Rectal smooth muscle tissue (tissue), 1 donor: ENCODE measurements around the gene OR8G5.
"Not testable (repeated sequence)": the region's sequence is repeated elsewhere in the genome, so short reads cannot be mapped to it uniquely, and the experiment has no call there.

Experiments used
- H3K27ac ChIP-seq: one replicate; pipeline ENCODE4 v1.7.0; 2013; ENCODE audit warnings: low read depth, low read length, inconsistent platforms
- H3K27me3 ChIP-seq: one replicate; pipeline ENCODE4 v1.7.0; 2013; ENCODE audit warnings: low read length; ENCODE audit not compliant: control insufficient read depth, insufficient read depth
- H3K36me3 ChIP-seq: one replicate; pipeline ENCODE4 v1.7.0; 2013; ENCODE audit warnings: low read length; ENCODE audit not compliant: control insufficient read depth, insufficient read depth
- H3K4me1 ChIP-seq: one replicate; pipeline ENCODE4 v1.7.0; 2013; ENCODE audit warnings: low read length; ENCODE audit not compliant: control insufficient read depth, insufficient read depth
- H3K4me3 ChIP-seq: one replicate; pipeline ENCODE4 v1.7.0; 2013; ENCODE audit warnings: low read length
- H3K9ac ChIP-seq: one replicate; pipeline ENCODE4 v1.7.0; 2013; ENCODE audit warnings: low read length

Gene OR8G5

DNA sequence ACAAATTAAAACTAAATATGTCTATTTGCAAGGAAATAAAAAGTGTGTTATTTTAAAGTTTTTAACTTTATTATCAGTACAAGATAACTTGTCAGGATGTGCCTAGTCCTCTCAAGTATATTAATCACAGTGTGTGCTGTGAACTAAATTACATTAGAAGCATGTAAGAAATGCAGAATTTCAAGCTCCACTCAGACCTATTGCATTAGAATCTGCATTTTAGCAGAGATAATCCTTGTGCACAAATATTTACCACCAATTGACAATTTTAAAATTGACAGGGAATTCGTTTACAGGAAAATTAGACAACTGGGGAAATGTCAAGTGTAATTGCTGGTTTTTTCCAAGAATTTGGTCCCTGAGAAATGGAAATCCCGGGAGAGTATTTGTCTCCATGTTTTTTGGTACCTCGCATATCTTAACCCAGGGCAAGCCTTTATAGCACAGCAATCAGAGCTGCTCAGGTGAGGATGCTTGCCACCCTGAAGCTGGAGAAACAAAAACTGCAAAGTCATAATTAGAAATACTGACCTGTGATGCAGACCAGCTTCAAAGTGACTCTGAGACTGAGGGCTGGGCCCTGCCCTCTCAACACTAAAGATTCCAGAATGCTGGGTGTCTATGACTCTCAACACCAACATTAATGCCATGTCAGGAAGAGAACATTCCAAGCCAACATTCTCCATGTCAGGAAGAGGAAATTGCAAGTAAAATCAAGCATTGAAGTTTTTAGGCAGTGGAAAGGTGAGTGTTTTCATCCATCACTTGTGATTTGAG lies 15.4 kb upstream of the OR8G5 start, which contains the start of gene OR8G1:
Gene OR8G1, plus strand, starts transcription at position 475 of the 777 bp plus-strand sequence. CDS start 8,581 bp downstream, outside the sequence.
- Histone ChIP-seq H3K27ac (no peak within 1 kb of the TSS), H3K36me3 (no peaks in the 10 kb centered on the region), H3K27me3 (no peaks in the 10 kb centered on the region), H3K9ac (no peak within 1 kb of the TSS), H3K4me3 (no peak within 1 kb of the TSS), H3K4me1 (no peaks in the 10 kb centered on the region)

DNA sequence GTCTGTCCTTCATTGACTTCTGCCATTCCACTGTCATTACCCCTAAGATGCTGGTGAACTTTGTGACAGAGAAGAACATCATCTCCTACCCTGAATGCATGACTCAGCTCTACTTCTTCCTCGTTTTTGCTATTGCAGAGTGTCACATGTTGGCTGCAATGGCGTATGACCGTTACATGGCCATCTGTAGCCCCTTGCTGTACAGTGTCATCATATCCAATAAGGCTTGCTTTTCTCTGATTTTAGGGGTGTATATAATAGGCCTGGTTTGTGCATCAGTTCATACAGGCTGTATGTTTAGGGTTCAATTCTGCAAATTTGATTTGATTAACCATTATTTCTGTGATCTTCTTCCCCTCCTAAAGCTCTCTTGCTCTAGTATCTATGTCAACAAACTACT lies 6.3 kb upstream of the OR8G5 start:
- H3K4me3 ChIP-seq, H3K27ac ChIP-seq, H3K4me1 ChIP-seq, H3K36me3 ChIP-seq, H3K9ac ChIP-seq, H3K27me3 ChIP-seq: not testable (repeated sequence)

DNA sequence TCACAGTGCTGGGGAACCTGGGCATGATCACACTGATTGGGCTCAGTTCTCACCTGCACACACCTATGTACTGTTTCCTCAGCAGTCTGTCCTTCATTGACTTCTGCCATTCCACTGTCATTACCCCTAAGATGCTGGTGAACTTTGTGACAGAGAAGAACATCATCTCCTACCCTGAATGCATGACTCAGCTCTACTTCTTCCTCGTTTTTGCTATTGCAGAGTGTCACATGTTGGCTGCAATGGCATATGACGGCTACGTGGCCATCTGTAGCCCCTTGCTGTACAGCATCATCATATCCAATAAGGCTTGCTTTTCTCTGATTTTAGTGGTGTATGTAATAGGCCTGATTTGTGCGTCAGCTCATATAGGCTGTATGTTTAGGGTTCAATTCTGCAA lies 8.9 kb downstream of the OR8G5 start:
- H3K36me3 ChIP-seq, H3K4me3 ChIP-seq, H3K27ac ChIP-seq, H3K9ac ChIP-seq, H3K27me3 ChIP-seq, H3K4me1 ChIP-seq: not testable (repeated sequence)

DNA sequence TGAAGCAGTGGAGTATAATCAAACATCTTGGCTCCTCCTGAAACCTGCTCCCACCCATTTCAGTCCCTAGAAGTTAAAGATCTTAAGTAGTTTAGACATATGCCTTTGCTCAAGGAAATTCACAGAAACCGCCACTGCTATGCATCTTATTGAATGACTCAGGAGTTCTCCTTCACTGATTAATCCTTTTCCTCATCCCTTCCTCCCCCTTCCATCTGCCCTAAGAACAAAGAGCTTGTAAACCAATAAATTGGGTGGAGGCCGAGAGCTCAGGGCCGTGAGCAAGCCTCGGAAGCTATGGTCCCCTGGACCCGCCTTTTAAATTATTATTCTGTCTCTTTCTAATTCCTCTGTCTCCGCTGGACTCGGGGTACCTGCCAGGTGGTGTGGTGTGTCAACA lies 14.7 kb downstream of the OR8G5 start:
- not testable (repeated sequence) for H3K4me3 ChIP-seq, H3K9ac ChIP-seq, H3K36me3 ChIP-seq, H3K27ac ChIP-seq, H3K4me1 ChIP-seq, H3K27me3 ChIP-seq

- Histone ChIP-seq H3K4me3 (no peak overlapping the region), H3K4me1 (no peaks in the 10 kb centered on the region), H3K36me3 (no peaks in the 10 kb centered on the region), H3K9ac (no peak overlapping the region), H3K27ac (no peak overlapping the region), H3K27me3 (no peaks in the 10 kb centered on the region)
These were observed 17.8 kb downstream of the OR8G5 start for GRCh38 chr11:124274000-124274399.

- no peak overlapping the region for H3K27ac ChIP-seq
- H3K27me3 ChIP-seq: no peaks in the 10 kb centered on the region
- H3K4me1 ChIP-seq: no peaks in the 10 kb centered on the region
- H3K36me3 ChIP-seq: no peaks in the 10 kb centered on the region
- H3K9ac ChIP-seq: no peak overlapping the region
- H3K4me3 ChIP-seq: no peak overlapping the region
These were observed 19.9 kb downstream of the OR8G5 start for GRCh38 chr11:124276081-124276480.

- H3K27me3 ChIP-seq: no peaks in the 10 kb centered on the region
- H3K36me3 ChIP-seq: no peaks in the 10 kb centered on the region
- H3K4me1 ChIP-seq: no peaks in the 10 kb centered on the region
- H3K27ac ChIP-seq: no peak overlapping the region
- no peak overlapping the region for H3K9ac ChIP-seq
- no peak overlapping the region for H3K4me3 ChIP-seq
These were observed 21.0 kb downstream of the OR8G5 start for GRCh38 chr11:124277207-124277606.

DNA sequence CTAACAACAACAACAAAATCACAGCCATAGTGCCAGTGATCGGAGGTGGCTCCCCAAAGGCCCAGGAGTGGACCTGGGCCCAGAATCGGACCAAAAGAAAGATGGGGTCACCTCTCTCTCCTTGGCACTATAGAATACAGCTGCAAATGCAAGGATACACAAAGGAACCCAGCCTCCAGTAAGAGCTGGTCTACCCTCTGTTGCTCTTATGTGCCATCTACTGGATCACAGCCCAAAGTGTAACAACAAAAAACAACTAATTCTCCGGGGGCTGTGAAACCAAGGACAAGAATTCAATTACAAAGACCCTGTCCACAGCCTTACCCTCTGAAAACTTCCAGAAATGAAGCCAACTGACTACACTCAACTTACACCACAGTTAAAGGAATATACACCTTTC lies 21.6 kb downstream of the OR8G5 start:
- H3K36me3 ChIP-seq: no peaks in the 10 kb centered on the region
- H3K4me3 ChIP-seq: no peak overlapping the region
- no peaks in the 10 kb centered on the region for H3K4me1 ChIP-seq
- no peak overlapping the region for H3K9ac ChIP-seq
- no peak overlapping the region for H3K27ac ChIP-seq
- H3K27me3 ChIP-seq: no peaks in the 10 kb centered on the region

GRCh38 chr11:124278261-124278660 lies 22.1 kb downstream of the OR8G5 start:
- no peak overlapping the region for H3K4me3 ChIP-seq
- no peaks in the 10 kb centered on the region for H3K4me1 ChIP-seq
- H3K27ac ChIP-seq: no peak overlapping the region
- no peak overlapping the region for H3K9ac ChIP-seq
- no peaks in the 10 kb centered on the region for H3K36me3 ChIP-seq
- H3K27me3 ChIP-seq: no peaks in the 10 kb centered on the region

- Histone ChIP-seq H3K27me3 (no peaks in the 10 kb centered on the region), H3K4me1 (no peaks in the 10 kb centered on the region), H3K4me3 (no peak overlapping the region), H3K27ac (no peak overlapping the region), H3K36me3 (no peaks in the 10 kb centered on the region), H3K9ac (no peak overlapping the region)
These were observed 29.6 kb downstream of the OR8G5 start for GRCh38 chr11:124285610-124286344.

GRCh38 chr11:124294687-124295086 lies 38.5 kb downstream of the OR8G5 start:
- Histone ChIP-seq H3K27me3 (no peaks in the 10 kb centered on the region), H3K4me1 (no peaks in the 10 kb centered on the region), H3K36me3 (no peaks in the 10 kb centered on the region), H3K9ac (no peak overlapping the region), H3K27ac (no peak overlapping the region), H3K4me3 (no peak overlapping the region)

DNA sequence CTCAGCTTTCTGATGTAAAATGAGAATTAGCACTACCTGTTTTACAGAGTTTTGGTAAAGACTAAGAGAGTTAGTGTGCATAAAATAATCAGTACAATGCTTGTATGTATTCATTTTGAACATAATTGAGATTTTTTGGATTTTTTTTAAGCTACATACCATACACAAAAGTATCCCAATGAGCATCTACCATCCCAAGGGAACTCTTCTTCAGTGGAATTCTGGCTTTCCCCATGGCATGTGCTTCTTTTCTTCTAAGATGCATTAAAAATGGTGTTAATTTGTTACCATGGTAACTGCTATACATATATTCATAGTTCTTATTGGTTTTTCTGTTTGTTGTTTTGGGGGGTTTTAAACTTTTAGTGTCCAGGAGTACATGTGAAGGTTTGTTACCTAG lies 39.8 kb downstream of the OR8G5 start:
- Histone ChIP-seq H3K4me3 (no peak overlapping the region), H3K27me3 (no peaks in the 10 kb centered on the region), H3K9ac (no peak overlapping the region), H3K36me3 (no peaks in the 10 kb centered on the region), H3K27ac (no peak overlapping the region), H3K4me1 (no peaks in the 10 kb centered on the region)

DNA sequence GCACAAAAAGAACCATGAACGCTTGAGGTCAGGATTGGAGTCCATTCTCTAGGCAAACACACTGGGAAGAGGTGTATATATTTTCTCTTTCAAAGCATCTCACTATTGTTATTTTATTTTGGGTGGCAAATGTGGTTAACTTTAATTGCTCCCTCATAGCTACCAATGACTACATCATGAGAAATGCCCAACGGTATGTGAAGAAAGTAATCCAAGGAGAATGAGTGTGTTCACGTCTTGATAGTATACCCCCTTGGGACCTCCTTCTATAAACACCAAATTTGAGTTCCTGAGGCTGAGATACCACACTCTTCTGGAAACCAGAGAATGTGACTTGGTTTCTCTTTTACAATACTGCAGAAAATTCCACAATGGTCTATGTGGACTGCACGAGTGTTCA lies 41.7 kb downstream of the OR8G5 start:
- Histone ChIP-seq H3K4me3 (no peak overlapping the region), H3K27ac (no peak overlapping the region), H3K9ac (no peak overlapping the region), H3K4me1 (no peaks in the 10 kb centered on the region), H3K36me3 (no peaks in the 10 kb centered on the region), H3K27me3 (no peaks in the 10 kb centered on the region)
